GM12878 (cell line): Measurements from ENCODE around the gene UTP3. TPM values are rescaled to one million over a fixed set of nuclear protein-coding genes. Genes with fewer than 3 reads are reported as not detected.
A peak's percentile ranks its signal among the peaks of the same experiment; 100 is the strongest.

Source experiments
- BRCA1 ChIP-seq: IDR thresholded peaks from 2 replicates; pipeline ENCODE4 v1.6.1; 2011; ENCODE audit warnings: low read depth, low read length, improper control_type of control experiment
- CBX5 ChIP-seq: sonication (generic); IDR thresholded peaks from 2 replicates; pipeline ENCODE4 v1.6.1; 2016; ENCODE audit warnings: low read depth, moderate library complexity, mild to moderate bottlenecking, inconsistent platforms
- CHD2 ChIP-seq: IDR thresholded peaks from 2 replicates; pipeline ENCODE4 v1.6.1; 2011; ENCODE audit warnings: low read depth, low read length, improper control_type of control experiment, borderline replicate concordance
- DPF2 ChIP-seq: fragments of 450-650 bp; IDR thresholded peaks from 2 replicates; pipeline ENCODE4 v1.6.1; 2017; ENCODE audit warnings: mild to moderate bottlenecking
- ESRRA ChIP-seq: IDR thresholded peaks from 2 replicates; pipeline ENCODE4 v1.6.1; 2012; ENCODE audit warnings: mild to moderate bottlenecking, low read length, improper control_type of control experiment
- MEF2A ChIP-seq: IDR thresholded peaks from 2 replicates; pipeline ENCODE4 v1.6.1; 2011; ENCODE audit warnings: low read depth, mild to moderate bottlenecking, low read length, moderate library complexity; ENCODE audit not compliant: insufficient read depth
- MTA2 ChIP-seq: fragments of 450-650 bp; IDR thresholded peaks from 2 replicates; pipeline ENCODE4 v1.6.1; 2016; ENCODE audit warnings: low read depth, mild to moderate bottlenecking, moderate library complexity
- MXI1 ChIP-seq: fragments of 150-350 bp; IDR thresholded peaks from 2 replicates; pipeline ENCODE4 v1.6.1; 2011; ENCODE audit warnings: low read depth, mild to moderate bottlenecking, inconsistent platforms, low read length, improper control_type of control experiment
- MYC ChIP-seq: IDR thresholded peaks from 2 replicates; pipeline ENCODE4 v1.6.1; 2011; ENCODE audit warnings: mild to moderate bottlenecking, low read length, moderate library complexity, inconsistent platforms; ENCODE audit not compliant: insufficient read depth, insufficient replicate concordance, insufficient read length, severe bottlenecking
- NFXL1 ChIP-seq: fragments of 450-650 bp; IDR thresholded peaks from 2 replicates; pipeline ENCODE4 v1.6.1; 2017; ENCODE audit warnings: antibody characterized with exemption, mild to moderate bottlenecking, borderline replicate concordance
- PML ChIP-seq: IDR thresholded peaks from 2 replicates; pipeline ENCODE4 v1.6.1; 2012; ENCODE audit warnings: low read length, inconsistent platforms
- TARDBP ChIP-seq: IDR thresholded peaks from 2 replicates; pipeline ENCODE4 v1.6.1; 2016; ENCODE audit warnings: borderline replicate concordance
- TCF7 ChIP-seq: IDR thresholded peaks from 2 replicates; pipeline ENCODE4 v1.6.1; 2014; ENCODE audit warnings: antibody characterized with exemption, borderline replicate concordance
- ZNF384 ChIP-seq: IDR thresholded peaks from 2 replicates; pipeline ENCODE4 v1.6.1; 2012; ENCODE audit warnings: low read depth, mild to moderate bottlenecking, low read length, improper control_type of control experiment, borderline replicate concordance
- polyA plus RNA-seq, 11 experiments: library from polyadenylated mRNA; depleted of rRNA in 4 of 11; unstranded in 6 of 11; stranded (reverse) in 5 of 11; fragments of >200 nt; fragmentation: Nextera tagmentation in 4 of 11; fragmentation: Illumina TruSeq in 1 of 11; extraction: Ambion mirVana in 4 of 11; extraction: Trizol in 1 of 11; gene quantifications; 1 replicate in 1 of 11; 2 replicates in 10 of 11; pipeline versions ENCODE4 v1.2.1 to v1.2.3, GENCODE V29; 2011 to 2016; ENCODE audit warnings: inconsistent platforms in 2 of 11, missing spikeins in 2 of 11, low read depth in 1 of 11
- total RNA-seq, 4 experiments: library from RNA; depleted of rRNA in 3 of 4; stranded (reverse); fragments of >200 nt in 3 of 4; fragmentation: Illumina TruSeq in 1 of 4; extraction: Trizol in 1 of 4; gene quantifications; 2 replicates each; pipeline versions ENCODE4 v1.2.1 to v1.2.3, GENCODE V29; 2013 to 2021
- TF ChIP-seq, protein P1 (sequence below): IDR thresholded peaks from 2 replicates; pipeline ENCODE4 v1.6.1; 2011; ENCODE audit warnings: borderline replicate concordance, low read depth, mild to moderate bottlenecking, moderate library complexity, low read length; ENCODE audit not compliant: insufficient read depth, poor library complexity, severe bottlenecking
- TF ChIP-seq, protein P2 (sequence below): fragments of 450-650 bp; formaldehyde crosslinking; IDR thresholded peaks from 2 replicates; pipeline ENCODE4 v1.5.0; 2022; ENCODE audit warnings: mild to moderate bottlenecking, missing genetic modification characterization
- TF ChIP-seq, protein P3 (sequence below), 3 experiments: IDR thresholded peaks in 2 of 3; conservative IDR thresholded peaks in 1 of 3; 2 replicates each; pipeline ENCODE4 v1.5.1; 2011; ENCODE audit warnings: low read depth in 3 of 3, low read length in 3 of 3, mild to moderate bottlenecking in 3 of 3, control low read depth in 2 of 3, moderate library complexity in 2 of 3, inconsistent platforms in 1 of 3, mixed read lengths in 1 of 3; ENCODE audit not compliant: control insufficient read depth in 2 of 3, insufficient read depth in 1 of 3; ENCODE audit errors: extremely low read depth in 1 of 3
- TF ChIP-seq, protein P4 (sequence below): IDR thresholded peaks from 2 replicates; pipeline ENCODE4 v1.6.1; 2011; ENCODE audit warnings: low read depth, low read length, improper control_type of control experiment, borderline replicate concordance
- TF ChIP-seq, protein P5 (sequence below): fragments of 150-350 bp; IDR thresholded peaks from 2 replicates; pipeline ENCODE4 v1.6.1; 2014; ENCODE audit warnings: mild to moderate bottlenecking, low read depth, low read length

UTP3 gene
- total and polyA plus RNA-seq, 10 of the 15 experiments (the other 5 are each of a cell fraction or from before 2014, with no cell fraction given) = 15.8 to 60.7 (median 22.5) TPM

DNA sequence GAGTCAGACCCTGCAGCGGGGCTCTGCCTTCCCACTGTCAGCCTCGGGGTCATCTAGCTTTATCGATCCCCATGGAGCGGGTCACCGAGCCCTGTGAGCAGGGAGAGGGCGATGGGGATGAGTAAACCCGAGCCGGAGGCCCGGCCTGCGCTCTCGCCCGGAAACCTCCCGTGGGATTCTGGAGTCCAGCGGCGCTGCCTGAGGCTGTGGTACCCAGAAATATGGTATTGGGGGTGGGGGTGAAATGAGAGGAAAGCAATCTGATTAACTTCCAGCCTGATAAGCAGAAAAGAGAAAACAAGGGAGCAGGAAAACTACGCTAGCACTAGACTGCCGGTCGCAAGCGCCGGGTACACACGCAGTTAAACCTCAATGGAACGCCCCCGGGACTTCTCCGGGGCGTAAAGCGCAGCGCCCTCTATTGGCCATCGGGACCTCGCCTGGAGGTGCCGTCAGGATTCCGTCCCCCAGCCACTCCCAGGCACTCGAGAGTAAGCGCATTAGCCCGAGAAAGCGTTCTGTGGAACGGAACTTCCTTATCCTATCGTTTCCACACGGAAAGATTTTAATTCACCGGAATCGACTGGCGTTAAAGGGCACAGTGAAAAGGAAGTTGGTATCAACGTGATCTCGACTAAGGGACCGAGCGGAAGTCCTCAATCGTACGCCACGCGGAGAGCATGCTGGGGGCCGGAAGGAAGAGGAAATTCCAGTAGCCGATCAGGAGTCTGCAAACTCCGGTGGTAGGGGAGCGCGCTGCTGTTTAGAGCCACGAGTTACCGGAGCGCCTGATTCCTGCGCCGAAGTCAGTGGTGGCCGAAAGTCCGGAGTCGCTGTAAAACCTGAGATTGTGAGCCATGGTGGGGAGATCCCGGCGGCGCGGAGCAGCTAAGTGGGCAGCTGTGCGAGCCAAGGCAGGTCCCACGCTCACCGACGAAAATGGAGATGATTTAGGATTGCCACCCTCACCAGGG, at the start of gene UTP3 (continued):
- TF ChIP-seq MEF2A = peak; percentile 57
- peak; percentile 71; the same call in 1 of the 2 replicates for TF ChIP-seq TCF7
- TF ChIP-seq NFXL1 = no peak
- peak; percentile 91 for TF ChIP-seq CBX5
- TF ChIP-seq, protein P1, sequence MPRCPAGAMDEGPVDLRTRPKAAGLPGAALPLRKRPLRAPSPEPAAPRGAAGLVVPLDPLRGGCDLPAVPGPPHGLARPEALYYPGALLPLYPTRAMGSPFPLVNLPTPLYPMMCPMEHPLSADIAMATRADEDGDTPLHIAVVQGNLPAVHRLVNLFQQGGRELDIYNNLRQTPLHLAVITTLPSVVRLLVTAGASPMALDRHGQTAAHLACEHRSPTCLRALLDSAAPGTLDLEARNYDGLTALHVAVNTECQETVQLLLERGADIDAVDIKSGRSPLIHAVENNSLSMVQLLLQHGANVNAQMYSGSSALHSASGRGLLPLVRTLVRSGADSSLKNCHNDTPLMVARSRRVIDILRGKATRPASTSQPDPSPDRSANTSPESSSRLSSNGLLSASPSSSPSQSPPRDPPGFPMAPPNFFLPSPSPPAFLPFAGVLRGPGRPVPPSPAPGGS = no peak
- TF ChIP-seq, protein P2, sequence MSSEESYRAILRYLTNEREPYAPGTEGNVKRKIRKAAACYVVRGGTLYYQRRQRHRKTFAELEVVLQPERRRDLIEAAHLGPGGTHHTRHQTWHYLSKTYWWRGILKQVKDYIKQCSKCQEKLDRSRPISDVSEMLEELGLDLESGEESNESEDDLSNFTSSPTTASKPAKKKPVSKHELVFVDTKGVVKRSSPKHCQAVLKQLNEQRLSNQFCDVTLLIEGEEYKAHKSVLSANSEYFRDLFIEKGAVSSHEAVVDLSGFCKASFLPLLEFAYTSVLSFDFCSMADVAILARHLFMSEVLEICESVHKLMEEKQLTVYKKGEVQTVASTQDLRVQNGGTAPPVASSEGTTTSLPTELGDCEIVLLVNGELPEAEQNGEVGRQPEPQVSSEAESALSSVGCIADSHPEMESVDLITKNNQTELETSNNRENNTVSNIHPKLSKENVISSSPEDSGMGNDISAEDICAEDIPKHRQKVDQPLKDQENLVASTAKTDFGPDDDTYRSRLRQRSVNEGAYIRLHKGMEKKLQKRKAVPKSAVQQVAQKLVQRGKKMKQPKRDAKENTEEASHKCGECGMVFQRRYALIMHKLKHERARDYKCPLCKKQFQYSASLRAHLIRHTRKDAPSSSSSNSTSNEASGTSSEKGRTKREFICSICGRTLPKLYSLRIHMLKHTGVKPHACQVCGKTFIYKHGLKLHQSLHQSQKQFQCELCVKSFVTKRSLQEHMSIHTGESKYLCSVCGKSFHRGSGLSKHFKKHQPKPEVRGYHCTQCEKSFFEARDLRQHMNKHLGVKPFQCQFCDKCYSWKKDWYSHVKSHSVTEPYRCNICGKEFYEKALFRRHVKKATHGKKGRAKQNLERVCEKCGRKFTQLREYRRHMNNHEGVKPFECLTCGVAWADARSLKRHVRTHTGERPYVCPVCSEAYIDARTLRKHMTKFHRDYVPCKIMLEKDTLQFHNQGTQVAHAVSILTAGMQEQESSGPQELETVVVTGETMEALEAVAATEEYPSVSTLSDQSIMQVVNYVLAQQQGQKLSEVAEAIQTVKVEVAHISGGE (CRISPR knock-in tag) = peak; percentile 91
- TF ChIP-seq TARDBP = 0 out of 2 replicates have a peak, but pooled peaks have one; percentile 81
- TF ChIP-seq, protein P3, sequence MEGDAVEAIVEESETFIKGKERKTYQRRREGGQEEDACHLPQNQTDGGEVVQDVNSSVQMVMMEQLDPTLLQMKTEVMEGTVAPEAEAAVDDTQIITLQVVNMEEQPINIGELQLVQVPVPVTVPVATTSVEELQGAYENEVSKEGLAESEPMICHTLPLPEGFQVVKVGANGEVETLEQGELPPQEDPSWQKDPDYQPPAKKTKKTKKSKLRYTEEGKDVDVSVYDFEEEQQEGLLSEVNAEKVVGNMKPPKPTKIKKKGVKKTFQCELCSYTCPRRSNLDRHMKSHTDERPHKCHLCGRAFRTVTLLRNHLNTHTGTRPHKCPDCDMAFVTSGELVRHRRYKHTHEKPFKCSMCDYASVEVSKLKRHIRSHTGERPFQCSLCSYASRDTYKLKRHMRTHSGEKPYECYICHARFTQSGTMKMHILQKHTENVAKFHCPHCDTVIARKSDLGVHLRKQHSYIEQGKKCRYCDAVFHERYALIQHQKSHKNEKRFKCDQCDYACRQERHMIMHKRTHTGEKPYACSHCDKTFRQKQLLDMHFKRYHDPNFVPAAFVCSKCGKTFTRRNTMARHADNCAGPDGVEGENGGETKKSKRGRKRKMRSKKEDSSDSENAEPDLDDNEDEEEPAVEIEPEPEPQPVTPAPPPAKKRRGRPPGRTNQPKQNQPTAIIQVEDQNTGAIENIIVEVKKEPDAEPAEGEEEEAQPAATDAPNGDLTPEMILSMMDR (IDR thresholded peaks at IDR 0.05 in 2 of 3, conservative IDR thresholded peaks at IDR 0.05 in 1 of 3; ENCODE audit: control insufficient read depth in 2 of 3, extremely low read depth in 1 of 3, insufficient read depth in 1 of 3, low read depth in 3 of 3, low read length in 3 of 3) = peak; percentile 94 to 100 (median 97)
- TF ChIP-seq, protein P4, sequence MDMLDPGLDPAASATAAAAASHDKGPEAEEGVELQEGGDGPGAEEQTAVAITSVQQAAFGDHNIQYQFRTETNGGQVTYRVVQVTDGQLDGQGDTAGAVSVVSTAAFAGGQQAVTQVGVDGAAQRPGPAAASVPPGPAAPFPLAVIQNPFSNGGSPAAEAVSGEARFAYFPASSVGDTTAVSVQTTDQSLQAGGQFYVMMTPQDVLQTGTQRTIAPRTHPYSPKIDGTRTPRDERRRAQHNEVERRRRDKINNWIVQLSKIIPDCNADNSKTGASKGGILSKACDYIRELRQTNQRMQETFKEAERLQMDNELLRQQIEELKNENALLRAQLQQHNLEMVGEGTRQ = no peak; the same call in 1 of the 2 replicates
- TF ChIP-seq CHD2 = peak; percentile 68
- TF ChIP-seq, protein P5, sequence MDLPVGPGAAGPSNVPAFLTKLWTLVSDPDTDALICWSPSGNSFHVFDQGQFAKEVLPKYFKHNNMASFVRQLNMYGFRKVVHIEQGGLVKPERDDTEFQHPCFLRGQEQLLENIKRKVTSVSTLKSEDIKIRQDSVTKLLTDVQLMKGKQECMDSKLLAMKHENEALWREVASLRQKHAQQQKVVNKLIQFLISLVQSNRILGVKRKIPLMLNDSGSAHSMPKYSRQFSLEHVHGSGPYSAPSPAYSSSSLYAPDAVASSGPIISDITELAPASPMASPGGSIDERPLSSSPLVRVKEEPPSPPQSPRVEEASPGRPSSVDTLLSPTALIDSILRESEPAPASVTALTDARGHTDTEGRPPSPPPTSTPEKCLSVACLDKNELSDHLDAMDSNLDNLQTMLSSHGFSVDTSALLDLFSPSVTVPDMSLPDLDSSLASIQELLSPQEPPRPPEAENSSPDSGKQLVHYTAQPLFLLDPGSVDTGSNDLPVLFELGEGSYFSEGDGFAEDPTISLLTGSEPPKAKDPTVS = no peak
- 0 out of 2 replicates have a peak, but pooled peaks have one; percentile 21 for TF ChIP-seq MTA2
- peak; percentile 70; the same call in 1 of the 2 replicates for TF ChIP-seq PML
- TF ChIP-seq ESRRA = no peak
- TF ChIP-seq DPF2 = no peak; the same call in none of the 2 replicates
- TF ChIP-seq BRCA1 = no peak
- no peak for TF ChIP-seq MYC
- no peak for TF ChIP-seq ZNF384
- TF ChIP-seq MXI1 = peak; percentile 92
